Measurements from ENCODE around the gene COL5A3. TPM values are rescaled to one million over a fixed set of nuclear protein-coding genes. Genes with fewer than 3 reads are reported as not detected.

Gene COL5A3
- total and polyA plus RNA-seq, 12 donors = 0.61 to 26.2 (median 6.8) TPM

- Histone ChIP-seq H3K36me3 (replicated peaks in 1 of 2) (no peaks in the 10 kb centered on the region), H3K4me1 (replicated peaks in 1 of 2) (peaks cover 5 to 13% of the 10 kb centered on the region in 2 donors), H3K9me3 (replicated peaks in 1 of 3) (no peaks in the 10 kb centered on the region), H3K27ac (no peak overlapping the region), H3K27me3 (no peaks in the 10 kb centered on the region), H3K4me3 (peak overlapping the region in 2 of 4 donors; percentile 63 to 76)
- intact Hi-C loops (cut with DNase I) = no loop called here
- TF ChIP-seq CTCF (IDR thresholded peaks at IDR 0.05) (no peak), POLR2A (IDR thresholded peaks at IDR 0.05) (no peak)
- DNase-seq = peak in 5 of 7 donors; percentile 25 to 57 (median 48)
- 3 to 31% (median 9%) methylated on average over 4 to 90 of the region's 95 CpGs for whole genome bisulfite sequencing, 4 donors
Observed at GRCh38 chr19:9913237-9914000, 96.9 kb downstream of the COL5A3 start.

GRCh38 chr19:9912551-9913236, 97.6 kb downstream of the COL5A3 start:
- TF ChIP-seq CTCF (IDR thresholded peaks at IDR 0.05) (no peak), POLR2A (IDR thresholded peaks at IDR 0.05) (no peak)
- no peak overlapping the region for H3K27ac ChIP-seq
- no peaks in the 10 kb centered on the region for H3K9me3 ChIP-seq (replicated peaks in 1 of 3)
- WGBS, 4 donors = 42 to 63% (median 52%) methylated on average over 14 to 24 of the region's 24 CpGs
- H3K4me3 ChIP-seq = no peak overlapping the region
- no peaks in the 10 kb centered on the region for H3K27me3 ChIP-seq
- H3K36me3 ChIP-seq (replicated peaks in 1 of 2) = no peaks in the 10 kb centered on the region
- H3K4me1 ChIP-seq (replicated peaks in 1 of 2) = peaks cover 5 to 13% of the 10 kb centered on the region in 2 donors
- intact Hi-C loops (cut with DNase I) = no loop called here
- DNase-seq = no peak

DNA sequence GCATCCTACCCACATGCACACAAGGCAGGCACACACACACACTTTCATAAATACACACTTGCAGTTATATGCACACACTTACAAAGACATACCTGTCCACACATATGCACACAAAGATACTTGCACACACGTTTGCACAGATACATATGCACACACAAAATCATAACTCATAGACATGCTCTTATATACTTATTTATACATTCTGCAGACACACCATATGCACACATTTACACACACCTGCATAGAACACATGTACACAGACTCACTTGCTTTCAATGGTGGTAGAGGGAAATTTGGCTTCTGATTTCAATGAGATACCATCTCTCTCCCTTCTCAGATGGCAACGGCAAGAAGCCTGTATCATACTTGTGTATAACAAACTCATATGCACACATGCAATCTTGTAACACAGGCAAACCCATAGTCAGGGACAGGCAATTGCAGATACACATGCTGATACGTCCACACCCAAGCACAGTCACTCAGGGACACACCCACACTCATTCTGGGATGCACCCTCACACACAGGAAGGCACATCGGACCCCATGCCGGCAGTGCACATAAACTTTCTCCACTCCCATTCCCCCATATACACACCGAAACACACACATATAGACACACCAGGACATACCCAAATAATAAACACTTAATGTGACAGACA, 98.6 kb downstream of the COL5A3 start:
- no peak overlapping the region for H3K27ac ChIP-seq
- no peak overlapping the region for H3K4me3 ChIP-seq
- DNase-seq = no peak
- no peaks in the 10 kb centered on the region for H3K27me3 ChIP-seq
- peaks cover 5 to 13% of the 10 kb centered on the region in 2 donors for H3K4me1 ChIP-seq (replicated peaks in 1 of 2)
- 59 to 77% (median 73%) methylated on average over 6 of the region's 6 CpGs for WGBS, 4 donors
- no peaks in the 10 kb centered on the region for H3K9me3 ChIP-seq (replicated peaks in 1 of 3)
- TF ChIP-seq POLR2A (IDR thresholded peaks at IDR 0.05) (no peak), CTCF (IDR thresholded peaks at IDR 0.05) (no peak)
- H3K36me3 ChIP-seq (replicated peaks in 1 of 2) = no peaks in the 10 kb centered on the region
- intact Hi-C loops (cut with DNase I) = no loop called here

DNA sequence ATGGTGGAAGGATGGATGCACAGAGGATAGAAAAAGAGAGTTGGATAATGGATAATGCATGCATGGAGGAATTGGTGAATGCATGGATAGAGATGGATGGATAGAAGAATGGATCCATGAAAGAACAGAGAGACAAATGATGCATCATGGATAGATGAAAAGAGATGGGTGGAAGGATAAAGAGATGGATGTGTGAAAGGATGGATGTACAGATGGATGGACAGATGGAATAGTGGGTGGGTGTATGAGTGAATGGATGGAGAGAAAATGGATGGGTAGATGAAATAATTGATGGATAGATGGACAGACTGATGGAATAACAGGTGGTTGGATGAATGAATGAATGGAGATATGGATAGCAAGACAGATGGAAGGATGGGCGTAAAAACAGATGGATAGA, 99.7 kb downstream of the COL5A3 start:
- Histone ChIP-seq H3K27me3 (no peaks in the 10 kb centered on the region), H3K27ac (no peak overlapping the region), H3K4me3 (no peak overlapping the region), H3K4me1 (replicated peaks in 1 of 2) (peaks cover 5 to 13% of the 10 kb centered on the region in 2 donors), H3K36me3 (replicated peaks in 1 of 2) (no peaks in the 10 kb centered on the region), H3K9me3 (replicated peaks in 1 of 3) (no peaks in the 10 kb centered on the region)
- WGBS, 4 donors = 35 to 100% (median 91%) methylated on average over 1 of the region's 1 CpG
- no peak for DNase-seq
- no peak for TF ChIP-seq POLR2A (IDR thresholded peaks at IDR 0.05)
- no peak for TF ChIP-seq CTCF (IDR thresholded peaks at IDR 0.05)
- intact Hi-C loops (cut with DNase I) = no loop called here
